NCI-H2029 (cell line): ENCODE data around the gene CD300LD.

ENCODE experiments used
- DNase-seq: peaks from one replicate; lab custom pipeline; 2025; lab: John Stamatoyannopoulos, UW

The CD300LD gene

GRCh38 chr17:74543891-74544760 is 48.0 kb downstream of the CD300LD start:
- no peak for DNase-seq

- DNase-seq = no peak
These were observed 48.7 kb downstream of the CD300LD start for GRCh38 chr17:74543406-74543805.

GRCh38 chr17:74542727-74543383 is 49.2 kb downstream of the CD300LD start:
- DNase-seq = no peak

DNA sequence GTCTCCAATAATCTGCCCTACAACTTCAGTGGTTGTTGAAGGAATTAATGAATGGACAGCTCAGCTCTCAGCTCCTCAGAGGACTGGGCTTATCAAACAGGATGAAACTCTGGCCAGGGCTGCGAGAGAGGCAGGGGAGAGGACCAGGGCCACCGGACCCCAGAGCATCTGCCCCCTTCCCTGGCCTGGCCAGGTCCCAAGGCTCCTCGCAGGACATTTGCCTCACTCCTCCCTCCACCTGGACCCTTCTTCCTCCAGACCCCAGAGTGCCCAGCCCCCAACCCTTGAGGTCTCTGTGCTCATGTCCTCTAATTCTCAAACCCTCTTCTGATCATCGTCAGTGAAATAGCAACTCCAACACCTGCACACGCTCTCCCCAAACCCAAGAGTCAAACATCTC is 49.9 kb downstream of the CD300LD start:
- no peak for DNase-seq

DNA sequence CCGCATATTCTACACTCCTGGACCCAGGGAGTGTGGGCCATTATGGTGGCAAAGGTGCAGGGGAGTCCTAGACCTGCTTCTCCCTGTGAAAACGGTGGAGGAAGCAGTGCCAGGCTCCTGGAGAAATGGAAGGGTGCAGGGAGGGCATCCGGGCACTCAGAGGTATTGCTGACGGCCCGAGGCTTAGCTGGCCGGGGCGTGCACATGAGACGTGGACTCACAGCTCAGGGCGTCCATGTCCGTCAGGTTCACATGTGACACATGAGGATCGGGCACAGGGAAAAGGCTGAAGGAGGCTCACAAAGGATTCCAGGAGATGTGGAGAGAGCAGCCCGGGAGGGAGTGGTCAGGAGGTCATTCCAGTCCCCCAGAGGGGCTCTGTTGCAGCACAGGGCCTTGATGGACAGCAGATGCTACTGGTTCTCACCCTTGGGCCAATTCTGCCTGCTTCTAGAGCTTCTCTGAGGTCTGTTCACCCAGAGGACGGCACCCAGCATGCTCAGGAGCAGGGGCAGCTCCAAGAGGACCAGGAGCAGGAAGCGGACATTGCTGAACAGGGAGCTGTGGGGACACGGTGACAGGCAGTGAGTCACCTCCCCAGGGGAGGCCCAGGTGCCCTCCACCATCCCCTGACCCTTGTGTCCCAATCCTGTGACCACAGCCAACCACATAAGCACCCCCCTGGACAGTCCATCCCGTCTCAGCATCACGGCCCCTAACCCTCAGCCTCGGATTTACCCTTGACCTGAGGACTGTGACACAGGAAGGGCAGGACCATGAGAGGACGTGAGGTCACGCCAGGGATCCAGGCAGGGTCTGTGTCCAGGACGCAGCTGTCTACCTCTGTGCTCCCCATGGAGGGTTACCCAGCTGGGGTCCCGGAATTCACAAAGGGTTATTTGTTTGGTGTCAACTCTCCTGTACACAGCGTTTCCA is 50.6 kb downstream of the CD300LD start:
- DNase-seq = no peak

GRCh38 chr17:74539281-74539820 is 52.7 kb downstream of the CD300LD start:
- DNase-seq = no peak

GRCh38 chr17:74536890-74537289 is 55.2 kb downstream of the CD300LD start:
- DNase-seq = no peak

GRCh38 chr17:74532115-74532514 is 60.0 kb downstream of the CD300LD start:
- DNase-seq = no peak

GRCh38 chr17:74531231-74531761 is 60.8 kb downstream of the CD300LD start, which contains the start of gene CD300LB:
TSS of gene CD300LB (minus strand) at chr17:74531475. CDS start at chr17:74531350, 125 bp downstream.
- no peak for DNase-seq

DNA sequence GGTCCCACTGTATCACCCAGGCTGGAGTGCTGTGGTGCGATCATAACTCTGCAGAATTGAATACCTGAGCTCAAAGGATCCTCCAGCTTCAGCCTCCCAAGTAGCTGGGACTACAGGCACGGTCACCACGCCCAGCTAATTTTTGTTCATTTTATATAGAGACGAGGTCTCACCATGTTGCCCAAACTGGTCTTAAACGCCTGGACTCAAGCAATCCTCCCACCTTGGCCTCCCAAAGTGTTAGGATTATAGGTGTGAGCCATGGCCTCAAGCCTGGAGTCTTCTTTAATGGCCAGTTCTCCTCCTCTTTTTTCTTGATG is 61.3 kb downstream of the CD300LD start:
- no peak for DNase-seq
